ENCODE measurements around the gene APEH. TPM values are rescaled to one million over a fixed set of nuclear protein-coding genes. Genes with fewer than 3 reads are reported as not detected.

Gene APEH
- total and polyA plus RNA-seq, 10 of the 15 experiments (the other 5 are each of a cell fraction or from before 2014, with no cell fraction given): 74.4 to 214 (median 131) TPM

DNA sequence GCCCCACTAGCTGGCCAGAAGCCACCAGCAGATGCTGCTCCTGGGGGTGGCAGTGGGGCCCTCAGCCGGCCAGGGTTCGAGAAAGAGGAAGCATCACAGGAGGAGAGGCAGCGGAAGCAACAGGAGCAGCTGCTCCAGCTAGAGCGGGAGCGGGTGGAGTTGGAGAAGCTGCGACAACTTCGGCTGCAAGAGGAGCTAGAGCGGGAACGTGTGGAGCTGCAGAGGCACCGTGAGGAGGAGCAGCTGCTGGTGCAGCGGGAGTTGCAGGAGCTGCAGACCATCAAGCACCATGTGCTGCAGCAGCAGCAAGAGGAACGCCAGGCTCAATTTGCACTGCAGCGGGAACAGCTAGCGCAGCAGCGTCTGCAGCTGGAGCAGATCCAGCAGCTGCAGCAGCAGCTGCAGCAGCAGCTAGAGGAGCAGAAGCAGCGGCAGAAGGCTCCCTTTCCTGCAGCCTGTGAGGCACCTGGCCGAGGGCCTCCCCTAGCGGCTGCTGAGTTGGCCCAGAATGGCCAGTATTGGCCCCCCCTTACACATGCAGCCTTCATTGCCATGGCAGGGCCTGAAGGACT is 17.5 kb upstream of the APEH start:
- Histone ChIP-seq H3K27ac (ENCODE audit: control insufficient read depth, insufficient read depth) (no peak overlapping the region), H3K4me2 (ENCODE audit: control insufficient read depth, insufficient read depth) (no peak overlapping the region), H3K9me3 (replicated peaks; ENCODE audit: control insufficient read depth, insufficient read depth, low read length) (no peaks in the 10 kb centered on the region), H3K4me3 (no peak overlapping the region), H4K20me1 (ENCODE audit: control insufficient read depth, insufficient read depth) (no peaks in the 10 kb centered on the region), H3K27me3 (replicated peaks in 1 of 2; ENCODE audit: control insufficient read depth in 2 of 2, insufficient read depth in 2 of 2, low read length in 1 of 2) (no peaks in the 10 kb centered on the region), H3K4me1 (ENCODE audit: control insufficient read depth, insufficient read depth, low read length) (no peaks in the 10 kb centered on the region), H3K9ac (ENCODE audit: control insufficient read depth, insufficient read depth, low read length) (no peak overlapping the region), H3K79me2 (ENCODE audit: control insufficient read depth, insufficient read depth, low read length) (no peaks in the 10 kb centered on the region), H2AFZ (ENCODE audit: control insufficient read depth, low read depth, low read length) (no peak overlapping the region), H3K36me3 (ENCODE audit: control insufficient read depth in 2 of 2, insufficient read depth in 2 of 2, low read length in 1 of 2) (no peaks in the 10 kb centered on the region)
- RAD21 ChIA-PET (ENCODE audit: unreplicated experiment): interaction anchor here (2.4 kb wide), 1 partner anchor 118 kb away, joined by 13 read pairs; no protein-coding TSS in a partner anchor
- POLR2A ChIA-PET: no interaction called here
- intact Hi-C loops (cut with micrococcal nuclease; ENCODE audit: unreplicated experiment) (no loop called here), in situ Hi-C loops (cut with MboI) (no loop called here)
- SMC1A ChIA-PET (ENCODE audit: uncharacterized antibody, unreplicated experiment): interaction anchor here (0.6 to 0.8 kb wide), 2 partner anchors 116 to 117 kb away, joined by 3 read pairs; no protein-coding TSS in a partner anchor
- CTCF ChIA-PET: interaction anchor here (0.9 to 1.4 kb wide), 2 partner anchors 117 to 633 kb away, joined by 3 to 5 read pairs; no protein-coding TSS in a partner anchor
- BruUV-seq (replicated peaks): no TSS peak
- FAIRE-seq: no peak
- TF ChIP-seq CBFB (IDR thresholded peaks at IDR 0.05; ENCODE audit: low read depth): no peak
- no peak for TF ChIP-seq HDAC2 (IDR thresholded peaks at IDR 0.05)
- no peak for TF ChIP-seq EZH2 (IDR thresholded peaks at IDR 0.05; ENCODE audit: borderline replicate concordance, control insufficient read depth, low read depth, low read length)
- TF ChIP-seq CTCF (IDR thresholded peaks at IDR 0.05 in 2 of 3, conservative IDR thresholded peaks at IDR 0.05 in 1 of 3; ENCODE audit: control insufficient read depth in 2 of 3, extremely low read depth in 1 of 3, insufficient read depth in 1 of 3, low read depth in 3 of 3, low read length in 3 of 3): peak in 2 of 3 experiments; percentile 23 to 35; a peak in 3 of 6 replicates
- 19% methylated on average over 18 of the region's 18 CpGs for WGBS (ENCODE audit: insufficient coverage, insufficient replicate concordance, low lambda C conversion rate, missing lambda C conversion rate)
- peak; percentile 55; the same call in 2 of the 3 replicates for ATAC-seq
- no peak for DNase-seq (ENCODE audit: low read depth, low spot score)

All from GM12878 (cell line).